ENCODE measurements around the gene VTI1B. TPM values are rescaled to one million over a fixed set of nuclear protein-coding genes. Genes with fewer than 3 reads are reported as not detected.

Gene VTI1B
- total and polyA plus RNA-seq, 2 experiments from 2014 or later: 55.0 to 115 TPM

GRCh38 chr14:67643713-67644112 is 30.7 kb downstream of the VTI1B start:
- DNase-seq (ENCODE audit: low spot score): no peak
- no peak overlapping the region for H3K4me2 ChIP-seq
- TF ChIP-seq CTCF (IDR thresholded peaks at IDR 0.05; ENCODE audit: poor library complexity): no peak
- no peaks in the 10 kb centered on the region for H3K27me3 ChIP-seq
- no peaks in the 10 kb centered on the region for H4K20me1 ChIP-seq (ENCODE audit: insufficient read depth, poor library complexity, severe bottlenecking)
- H3K79me2 ChIP-seq: no peaks in the 10 kb centered on the region
- no peak overlapping the region for H3K4me3 ChIP-seq
- H2AFZ ChIP-seq: no peak overlapping the region
- H3K9me3 ChIP-seq (ENCODE audit: low read depth): no peaks in the 10 kb centered on the region
- WGBS (ENCODE audit: low lambda C conversion rate, missing lambda C conversion rate): 63% methylated on average over 1 of the region's 1 CpG
- H3K27ac ChIP-seq: no peak overlapping the region
- no peaks in the 10 kb centered on the region for H3K9me2 ChIP-seq (replicated peaks; ENCODE audit: insufficient read depth)
- H3K36me3 ChIP-seq (replicated peaks; ENCODE audit: insufficient read depth, low read depth): no peaks in the 10 kb centered on the region
- no peaks in the 10 kb centered on the region for H3K4me1 ChIP-seq (ENCODE audit: insufficient read depth)

GRCh38 chr14:67641902-67642749 is 32.3 kb downstream of the VTI1B start:
- H3K9me2 ChIP-seq (replicated peaks; ENCODE audit: insufficient read depth): no peaks in the 10 kb centered on the region
- no peaks in the 10 kb centered on the region for H3K27me3 ChIP-seq
- no peaks in the 10 kb centered on the region for H3K9me3 ChIP-seq (ENCODE audit: low read depth)
- H3K4me1 ChIP-seq (ENCODE audit: insufficient read depth): no peaks in the 10 kb centered on the region
- no peak overlapping the region for H3K4me3 ChIP-seq
- no peaks in the 10 kb centered on the region for H3K36me3 ChIP-seq (replicated peaks; ENCODE audit: insufficient read depth, low read depth)
- no peak overlapping the region for H3K27ac ChIP-seq
- TF ChIP-seq CTCF (IDR thresholded peaks at IDR 0.05; ENCODE audit: poor library complexity) (no peak), EZH2 (IDR thresholded peaks at IDR 0.05; ENCODE audit: borderline replicate concordance) (no peak), EZH2phosphoT487 (IDR thresholded peaks at IDR 0.05; ENCODE audit: low read depth, severe bottlenecking, unreplicated experiment) (no peak)
- no peak overlapping the region for H3K4me2 ChIP-seq
- WGBS (ENCODE audit: low lambda C conversion rate, missing lambda C conversion rate): 94% methylated on average over 5 of the region's 5 CpGs
- H2AFZ ChIP-seq: no peak overlapping the region
- H4K20me1 ChIP-seq (ENCODE audit: insufficient read depth, poor library complexity, severe bottlenecking): no peaks in the 10 kb centered on the region
- no peaks in the 10 kb centered on the region for H3K79me2 ChIP-seq
- DNase-seq (ENCODE audit: low spot score): no peak

- WGBS (ENCODE audit: low lambda C conversion rate, missing lambda C conversion rate): 91% methylated on average over 1 of the region's 1 CpG
- H3K4me1 ChIP-seq (ENCODE audit: insufficient read depth): no peaks in the 10 kb centered on the region
- no peaks in the 10 kb centered on the region for H3K79me2 ChIP-seq
- TF ChIP-seq EZH2 (IDR thresholded peaks at IDR 0.05; ENCODE audit: borderline replicate concordance): no peak
- no peak for TF ChIP-seq EZH2phosphoT487 (IDR thresholded peaks at IDR 0.05; ENCODE audit: low read depth, severe bottlenecking, unreplicated experiment)
- no peak for TF ChIP-seq CTCF (IDR thresholded peaks at IDR 0.05; ENCODE audit: poor library complexity)
- no peaks in the 10 kb centered on the region for H3K36me3 ChIP-seq (replicated peaks; ENCODE audit: insufficient read depth, low read depth)
- no peak overlapping the region for H3K4me3 ChIP-seq
- H3K27ac ChIP-seq: no peak overlapping the region
- no peaks in the 10 kb centered on the region for H3K27me3 ChIP-seq
- H3K4me2 ChIP-seq: no peak overlapping the region
- H3K9me3 ChIP-seq (ENCODE audit: low read depth): no peaks in the 10 kb centered on the region
- no peaks in the 10 kb centered on the region for H3K9me2 ChIP-seq (replicated peaks; ENCODE audit: insufficient read depth)
- H4K20me1 ChIP-seq (ENCODE audit: insufficient read depth, poor library complexity, severe bottlenecking): no peaks in the 10 kb centered on the region
- DNase-seq (ENCODE audit: low spot score): no peak
- no peak overlapping the region for H2AFZ ChIP-seq
Observed at GRCh38 chr14:67641480-67641879, 33.0 kb downstream of the VTI1B start.
